HCT116 (cell line): ENCODE results near the gene ESR2.

Source experiments
- ATF3 ChIP-seq: IDR thresholded peaks from 2 replicates; pipeline ENCODE4 v1.6.1; 2012
- CTCF ChIP-seq, 3 experiments: fragments of 200-600 bp in 1 of 3; sonication (generic) in 1 of 3; IDR thresholded peaks in 2 of 3; conservative IDR thresholded peaks in 1 of 3; 2 replicates each; pipeline ENCODE4 v1.5.1; 2012 to 2017; ENCODE audit warnings: low read depth in 2 of 3, low read length in 2 of 3, antibody characterized with exemption in 1 of 3, borderline replicate concordance in 1 of 3, control low read depth in 1 of 3, mild to moderate bottlenecking in 1 of 3, mixed read lengths in 1 of 3, mixed run types in 1 of 3, moderate library complexity in 1 of 3; ENCODE audit not compliant: insufficient read depth in 1 of 3
- EGR1 ChIP-seq: IDR thresholded peaks from 2 replicates; pipeline ENCODE4 v1.6.1; 2012; ENCODE audit warnings: low read depth
- EZH2 ChIP-seq: fragments of 200-600 bp; sonication (generic); IDR thresholded peaks from 2 replicates; pipeline ENCODE4 v1.6.1; 2017; ENCODE audit warnings: antibody characterized with exemption, mixed run types
- MAX ChIP-seq: IDR thresholded peaks from 2 replicates; pipeline ENCODE4 v1.6.1; 2012
- POLR2A ChIP-seq: IDR thresholded peaks from 2 replicates; pipeline ENCODE4 v1.7.0; 2011; ENCODE audit warnings: borderline replicate concordance; ENCODE audit not compliant: insufficient read depth, insufficient read length; ENCODE audit errors: extremely low read depth
- REST ChIP-seq: IDR thresholded peaks from 2 replicates; pipeline ENCODE4 v1.6.1; 2012; ENCODE audit warnings: low read depth
- YY1 ChIP-seq: IDR thresholded peaks from 2 replicates; pipeline ENCODE4 v1.6.1; 2011; ENCODE audit warnings: low read length, low read depth, moderate library complexity, mild to moderate bottlenecking; ENCODE audit not compliant: insufficient replicate concordance; ENCODE audit errors: extremely low read depth

- TF ChIP-seq YY1 (no peak), ATF3 (no peak), CTCF (IDR thresholded peaks at IDR 0.05 in 2 of 3, conservative IDR thresholded peaks at IDR 0.05 in 1 of 3; ENCODE audit: borderline replicate concordance in 1 of 3, insufficient read depth in 1 of 3, low read depth in 2 of 3, low read length in 2 of 3) (no peak), POLR2A (no peak), MAX (no peak), EZH2 (no peak), REST (no peak), EGR1 (no peak)
Measured at GRCh38 chr14:64092338-64092737, 201.8 kb downstream of the ESR2 start.
